NCI-H187 (cell line): Measurements from ENCODE around the gene MYL10.
A peak's percentile ranks its signal among the peaks of the same experiment; 100 is the strongest.
"Not testable (repeated sequence)": the region's sequence is repeated elsewhere in the genome, so short reads cannot be mapped to it uniquely, and the experiment has no call there.

Experiments
- DNase-seq, 2 experiments: peaks; one replicate each; lab custom pipeline; 2025; lab: John Stamatoyannopoulos, UW

Gene MYL10

DNA sequence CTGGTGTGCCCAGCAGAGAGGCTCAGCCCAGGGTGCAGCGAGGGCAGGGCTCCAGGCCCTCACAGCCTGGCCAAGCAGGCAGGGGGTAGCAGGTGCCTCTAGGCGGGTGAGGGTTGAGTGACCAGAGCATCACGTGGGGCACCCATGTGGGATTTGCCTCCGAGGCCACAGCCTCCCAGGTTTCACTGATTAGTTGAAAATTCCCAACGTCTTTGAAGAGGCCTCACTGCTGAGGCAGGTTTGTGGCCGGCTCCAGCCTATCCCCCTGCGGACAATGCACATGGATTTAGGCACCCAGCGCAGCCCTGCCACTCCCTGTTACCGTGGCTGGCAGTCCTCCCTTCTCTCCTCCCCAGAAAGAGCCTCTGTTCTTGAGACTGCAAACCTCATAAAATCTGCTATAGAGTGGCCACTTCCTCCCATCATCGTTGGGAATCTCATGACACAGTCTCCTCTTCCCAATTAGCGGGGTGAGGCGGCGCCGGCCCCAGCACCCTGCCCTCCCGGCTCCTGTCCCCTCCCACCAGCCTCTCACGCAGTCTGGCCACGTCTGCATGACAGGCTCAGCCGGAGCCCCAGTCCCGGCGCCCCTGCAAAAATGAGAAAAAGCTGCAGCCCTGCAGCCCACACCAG, 10.8 kb downstream of the MYL10 start:
- DNase-seq = no peak

DNA sequence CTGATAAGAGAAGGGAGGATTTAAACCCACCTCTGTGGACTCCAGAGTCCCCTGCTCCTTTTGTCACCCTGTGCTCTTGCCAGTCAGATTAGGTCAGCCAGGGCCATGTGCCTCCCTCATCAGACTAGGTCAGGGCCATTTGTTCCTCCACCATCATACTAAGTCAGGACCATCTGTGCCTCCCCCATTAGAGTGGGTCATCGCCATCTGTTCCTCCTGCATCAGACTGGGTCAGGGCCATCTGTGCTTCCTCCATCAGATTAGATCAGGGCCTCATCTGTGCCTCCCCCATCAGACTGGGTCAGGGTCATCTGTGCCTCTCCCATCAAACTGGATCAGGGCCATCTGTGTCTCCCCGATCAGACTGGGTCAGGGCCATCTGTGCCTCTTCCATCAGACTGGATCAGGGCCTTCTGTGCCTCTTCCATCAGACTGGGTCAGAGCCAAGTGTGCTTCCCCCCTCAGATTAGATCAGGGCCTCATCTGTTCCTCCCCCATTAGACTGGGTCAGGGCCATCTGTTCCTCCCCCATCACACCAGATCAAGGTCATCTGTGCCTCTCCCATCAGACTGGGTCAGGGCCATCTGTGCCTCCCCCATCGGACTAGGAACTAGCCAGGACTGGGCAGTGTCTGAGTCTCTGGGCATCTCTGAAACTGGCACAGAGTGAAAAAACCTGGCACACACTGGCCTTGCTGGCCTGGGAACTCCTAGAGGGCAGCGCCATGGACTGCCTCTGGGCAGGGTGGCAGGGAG, 11.5 kb downstream of the MYL10 start:
- no peak for DNase-seq

DNA sequence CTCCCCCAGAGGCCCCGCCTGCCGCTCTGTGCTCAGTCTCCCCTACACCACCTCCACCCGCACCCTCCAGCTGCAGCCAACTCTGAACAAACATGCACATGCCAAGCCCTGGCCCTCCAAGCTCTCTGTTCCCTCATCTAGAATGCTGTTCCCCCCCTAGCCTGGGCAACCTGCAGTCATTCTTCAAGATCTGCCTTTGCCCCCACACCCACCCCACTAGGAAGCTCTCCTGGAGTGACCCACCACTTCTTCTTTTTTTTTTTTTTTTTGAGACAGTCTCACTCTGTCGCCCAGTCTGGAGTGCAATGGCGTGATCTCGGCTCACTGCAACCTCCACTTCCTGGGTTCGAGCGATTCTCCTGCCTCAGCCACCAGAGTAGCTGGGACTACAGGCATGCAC, 13.7 kb downstream of the MYL10 start:
- DNase-seq = no peak

DNA sequence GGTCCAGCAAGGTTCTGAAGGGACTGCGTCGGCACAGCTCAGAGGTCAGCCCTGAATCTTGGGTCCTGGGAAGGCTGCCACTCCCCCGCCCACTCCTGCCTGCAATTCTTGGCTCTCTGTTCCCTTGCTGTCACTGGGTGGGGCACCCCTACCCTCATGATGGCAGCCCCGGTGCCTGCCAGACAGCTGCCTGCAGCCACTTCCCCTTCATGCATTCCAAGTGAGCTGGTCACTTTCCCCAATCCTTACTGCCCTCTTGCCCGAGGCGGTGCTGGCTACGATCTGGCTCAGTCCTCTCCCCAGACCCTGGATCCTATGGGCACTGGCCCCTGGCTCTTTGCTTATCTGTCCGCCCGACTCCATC, 14.2 kb downstream of the MYL10 start:
- DNase-seq = no peak

DNA sequence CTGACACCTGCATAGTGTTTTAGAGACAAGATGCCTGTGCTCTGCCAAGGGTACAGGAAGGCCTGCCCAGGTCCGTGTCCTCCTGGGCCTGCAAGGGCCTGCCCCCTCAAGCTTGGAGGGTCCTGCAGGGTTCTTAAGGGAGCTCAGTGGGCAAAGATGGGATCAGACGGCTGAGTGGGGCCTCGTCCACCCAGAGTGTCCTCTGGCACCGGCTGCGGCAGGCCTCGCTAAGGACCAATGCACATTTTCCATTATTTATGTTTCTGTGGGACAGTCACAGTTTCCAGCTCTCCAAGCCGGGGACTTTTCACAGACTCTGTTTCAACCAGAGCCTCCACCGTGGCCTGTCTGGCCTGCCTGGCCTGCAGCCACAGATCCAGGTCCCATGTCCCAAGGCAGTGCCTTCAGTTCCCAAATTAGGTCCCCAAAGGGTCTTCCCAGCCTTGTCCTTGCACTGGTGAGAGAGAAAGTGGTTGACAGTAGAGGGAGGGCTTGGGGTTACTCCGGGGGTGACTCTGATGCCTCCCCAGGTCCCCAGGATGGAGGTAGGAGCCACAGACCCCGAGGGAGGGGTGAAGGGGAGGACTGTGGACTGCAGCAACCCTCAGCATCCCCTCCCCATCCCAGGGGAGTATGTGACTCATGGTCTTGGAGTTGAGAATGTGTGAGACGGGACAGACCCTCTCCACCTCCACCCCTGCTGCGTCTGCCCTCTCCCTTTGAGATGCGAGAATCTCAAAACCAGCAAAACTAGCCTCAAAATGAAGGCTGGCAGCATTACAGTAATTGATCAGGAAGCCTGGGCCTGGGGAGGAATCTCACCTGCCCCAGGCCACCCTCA, 14.8 kb downstream of the MYL10 start:
- DNase-seq = no peak

DNA sequence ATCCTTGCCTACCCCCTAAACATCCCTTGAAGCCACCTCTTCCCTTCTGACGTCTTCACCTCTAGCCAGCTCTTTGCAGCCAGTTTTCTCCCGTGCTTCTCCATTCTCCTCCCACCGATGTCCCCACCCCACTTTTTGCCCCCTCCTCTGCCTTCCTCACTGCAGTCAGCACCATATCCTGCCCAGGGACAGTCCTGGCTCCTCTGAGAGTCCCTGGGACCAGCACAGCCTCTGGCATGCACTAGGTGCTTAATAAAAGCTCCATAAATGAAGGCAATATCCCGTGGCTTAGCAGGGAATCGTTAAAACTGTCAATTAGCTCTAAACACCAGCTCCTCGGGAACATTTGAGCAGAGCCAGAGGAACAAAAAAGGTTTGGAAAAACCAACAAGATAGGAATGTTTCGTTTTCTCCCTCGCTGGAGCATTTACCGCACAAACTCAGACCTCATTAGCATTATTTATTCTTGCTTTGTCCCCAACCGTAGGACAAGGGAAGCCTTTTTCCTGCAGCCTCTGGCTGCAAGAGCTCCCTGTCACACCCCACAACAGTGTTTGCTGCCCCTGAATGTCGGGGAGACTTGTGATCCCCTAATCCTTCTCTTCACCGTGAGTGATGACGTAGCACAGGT, 16.1 kb downstream of the MYL10 start:
- no peak for DNase-seq

DNA sequence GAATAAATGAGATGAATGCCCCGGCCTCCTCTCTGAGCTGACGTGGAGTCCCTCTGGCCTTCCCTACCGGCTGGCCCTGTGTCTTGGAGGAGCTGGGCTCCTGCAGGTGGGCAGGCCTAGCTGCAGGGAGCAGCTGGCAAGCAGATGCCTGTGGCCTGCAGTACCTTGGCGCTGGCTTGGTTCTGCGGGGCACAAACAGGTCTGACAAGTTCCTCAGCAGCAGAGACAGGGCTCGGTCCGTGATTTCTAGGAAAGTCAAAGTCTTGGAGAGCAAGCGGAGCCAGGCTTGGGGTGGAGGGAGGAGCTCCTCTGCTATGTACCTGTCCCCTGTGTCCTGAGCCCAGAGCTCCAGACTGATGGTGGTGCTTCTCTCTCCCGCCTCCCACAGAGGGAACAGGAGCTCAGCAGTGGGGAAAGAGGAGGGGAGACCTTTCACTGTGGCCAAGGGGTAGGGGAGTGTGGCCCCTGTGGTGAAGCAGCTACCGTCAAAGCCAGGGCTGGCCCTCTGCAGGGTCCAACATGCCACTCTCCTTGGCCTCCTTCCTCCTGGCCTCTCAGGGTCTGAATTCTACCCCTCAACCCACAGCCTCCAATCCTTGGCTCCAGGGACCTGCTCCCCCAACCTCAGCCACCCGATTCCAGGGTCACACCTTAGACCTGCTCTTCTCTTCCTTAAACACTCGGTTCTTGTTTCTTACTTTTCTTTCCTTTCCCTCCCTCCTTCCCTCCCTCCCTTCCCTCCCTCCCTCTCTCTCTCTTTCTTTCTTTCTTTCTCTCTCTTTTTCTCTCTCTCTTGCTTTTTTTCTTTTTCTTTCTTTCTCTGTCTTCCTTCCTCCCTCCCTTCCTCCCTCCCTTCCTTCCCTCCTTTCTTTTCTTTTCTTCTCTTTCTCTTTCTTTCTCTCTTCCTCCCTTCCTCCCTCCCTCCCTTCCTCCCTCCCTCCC, 20.1 kb downstream of the MYL10 start:
- DNase-seq = no peak

DNA sequence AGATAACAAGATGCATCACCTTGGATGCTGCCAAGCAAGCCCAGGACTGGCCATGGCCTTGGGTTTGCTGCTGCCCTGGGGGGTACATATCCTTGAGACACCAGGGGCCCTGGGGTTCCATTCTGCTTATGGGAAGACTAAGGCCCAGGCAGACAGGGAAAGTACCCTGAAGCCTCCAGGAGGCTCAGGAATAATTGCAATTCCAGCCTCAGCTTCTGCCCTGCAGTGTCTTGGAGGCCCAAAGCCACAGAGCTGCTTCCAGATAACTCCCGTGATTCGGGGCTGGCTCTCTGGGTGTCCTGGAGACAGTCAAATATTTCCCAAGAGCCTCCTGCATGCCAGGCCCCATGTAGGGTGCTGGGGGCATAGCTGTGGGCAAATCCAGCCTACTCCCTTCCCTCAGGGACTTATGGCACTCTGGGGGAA, 22.6 kb downstream of the MYL10 start:
- no peak for DNase-seq

DNA sequence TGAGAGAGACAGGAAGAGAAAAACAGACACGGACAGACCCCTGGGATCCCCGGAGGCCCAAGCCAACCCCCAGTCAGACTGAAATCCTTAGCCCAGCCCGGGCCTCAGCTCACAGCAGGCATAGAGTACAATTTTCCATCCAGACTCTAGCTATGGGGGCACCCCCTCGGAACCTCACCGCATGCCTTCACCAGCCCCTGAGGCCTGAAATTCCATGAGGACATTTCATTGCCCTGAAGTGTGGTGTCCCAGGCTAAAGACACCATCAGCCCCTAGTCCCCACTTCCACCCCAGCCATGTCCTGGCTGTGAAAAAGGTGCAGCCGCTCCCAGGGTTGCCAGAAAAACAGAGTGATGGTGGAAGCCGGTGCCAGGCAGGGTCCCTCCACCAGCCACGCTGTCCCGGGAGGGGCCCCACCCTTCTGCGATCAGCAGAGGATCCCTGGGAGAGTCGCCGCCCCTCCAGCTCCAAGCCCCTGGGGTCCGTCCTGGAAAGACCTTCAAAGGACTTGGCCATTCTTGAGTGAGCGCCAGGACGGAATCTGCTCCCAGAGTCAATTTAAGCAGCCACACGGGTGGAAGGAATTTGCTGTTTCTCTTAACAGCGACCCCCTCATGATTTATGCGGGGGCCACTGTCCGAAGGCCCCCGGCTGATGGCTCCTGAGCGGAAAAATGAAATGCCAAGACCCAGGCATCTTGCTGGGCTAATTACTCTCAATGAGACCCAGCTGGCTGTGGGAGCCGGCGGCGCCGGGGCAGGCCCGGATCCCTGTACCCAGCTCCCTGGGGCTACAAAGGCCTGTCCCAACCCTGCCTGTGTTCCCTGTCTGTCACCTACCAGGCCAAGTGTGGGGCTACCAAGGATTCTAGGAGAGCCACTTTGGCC, 23.2 kb downstream of the MYL10 start:
- no peak for DNase-seq

DNA sequence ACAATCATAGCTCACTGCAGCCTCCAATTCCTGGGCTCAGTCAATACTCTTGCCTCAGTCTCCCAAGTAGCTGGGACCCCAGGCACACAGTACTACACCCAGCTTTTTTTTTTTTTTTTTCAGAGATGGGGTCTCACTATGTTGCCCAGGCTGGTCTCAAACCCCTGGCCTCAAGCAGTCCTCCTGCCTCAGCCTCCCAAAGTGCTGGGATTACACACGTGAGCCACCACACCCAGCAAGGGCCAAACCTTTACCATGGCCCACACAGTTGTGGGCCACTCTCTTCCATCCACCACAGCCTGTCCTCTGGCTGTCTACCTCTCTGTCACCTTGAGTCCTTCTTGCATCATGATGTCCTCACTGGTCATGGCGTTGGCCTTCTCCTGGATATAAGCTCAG, 24.2 kb downstream of the MYL10 start:
- not testable (repeated sequence) for DNase-seq

DNA sequence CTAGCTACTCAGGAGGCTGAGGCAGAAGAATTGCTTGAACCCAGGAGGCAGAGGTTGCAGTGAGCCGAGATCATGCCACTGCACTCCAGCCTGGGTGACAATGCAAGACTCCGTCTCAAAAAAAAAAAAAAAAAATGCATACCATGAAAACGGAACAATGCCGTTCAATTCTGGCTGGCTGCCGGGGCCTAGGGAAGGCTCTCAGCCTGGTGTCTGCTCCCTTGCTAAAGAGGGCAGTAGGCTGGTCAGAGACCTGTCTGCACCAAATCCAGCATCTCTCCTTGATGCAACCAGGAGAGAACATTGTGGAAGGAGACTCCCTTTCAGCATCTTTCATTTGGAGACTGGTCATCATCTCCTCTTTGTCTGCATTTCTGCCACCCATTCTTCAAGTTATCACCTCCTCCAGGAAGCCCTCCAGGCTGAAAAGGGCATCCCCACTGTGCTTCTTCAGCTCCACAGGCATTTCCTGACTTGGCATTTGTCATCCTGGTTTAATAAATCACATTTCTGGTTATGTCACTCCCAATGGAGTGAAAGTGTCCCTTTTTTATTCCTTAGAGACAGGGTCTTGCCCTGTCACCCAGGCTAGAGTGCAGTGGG, 24.7 kb downstream of the MYL10 start:
- no peak for DNase-seq

DNA sequence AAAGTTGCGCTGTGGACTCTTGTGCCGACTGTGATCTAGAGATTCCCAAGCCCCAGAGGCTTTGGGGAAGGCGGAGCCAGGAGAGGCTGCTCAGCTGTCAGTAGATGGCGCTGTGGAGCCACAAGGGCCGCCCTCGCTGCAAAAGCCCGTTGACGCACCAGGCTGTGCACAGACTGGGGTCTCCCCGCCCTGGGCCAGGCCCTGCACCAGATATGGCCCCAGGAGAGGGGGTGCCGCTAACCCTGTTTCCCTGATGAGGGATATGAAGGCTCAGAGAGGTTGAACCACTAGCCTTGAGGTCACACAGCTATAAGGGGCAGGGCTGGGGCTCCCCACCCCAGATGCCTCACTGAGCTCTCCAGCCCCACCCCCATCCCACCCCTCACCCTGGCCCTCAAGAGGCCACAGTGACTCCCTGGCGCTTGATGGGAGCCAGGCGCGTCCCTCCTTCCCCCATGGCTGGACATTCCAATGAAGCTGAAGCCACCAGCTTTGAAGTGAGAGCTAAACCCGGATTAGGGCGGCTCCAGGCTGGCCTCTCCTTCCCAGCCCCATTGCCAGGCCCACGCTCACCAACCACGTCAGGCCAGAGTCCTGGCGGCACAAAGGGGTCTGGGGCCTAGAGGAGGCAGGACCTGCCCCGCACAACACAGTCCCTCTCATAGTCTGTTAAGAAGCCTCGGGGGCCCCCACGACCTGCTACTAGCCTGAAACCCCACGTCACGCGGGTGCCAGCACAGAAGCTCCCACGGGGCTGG, 26.4 kb downstream of the MYL10 start:
- DNase-seq = peak; percentile 7 to 26

DNA sequence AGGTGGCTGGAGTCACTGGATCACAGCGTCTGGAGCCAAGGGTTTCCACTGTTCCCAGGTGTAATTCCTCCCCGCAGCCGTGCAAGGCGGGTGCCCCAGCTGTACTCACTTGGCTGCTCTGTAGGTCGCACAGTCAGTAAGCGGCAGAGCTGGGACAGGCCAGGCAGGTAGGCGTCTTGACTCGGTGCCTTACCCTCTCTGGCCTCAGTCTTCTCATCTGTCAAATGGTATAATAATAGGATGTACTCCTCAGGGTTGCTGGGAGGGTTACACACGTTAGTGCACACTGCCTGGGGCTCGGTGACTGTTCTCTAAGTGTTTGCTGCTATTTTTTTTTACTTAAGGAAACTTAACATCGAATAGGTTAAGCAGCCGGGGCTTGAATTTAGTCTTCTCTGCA, 27.0 kb downstream of the MYL10 start:
- no peak for DNase-seq

DNA sequence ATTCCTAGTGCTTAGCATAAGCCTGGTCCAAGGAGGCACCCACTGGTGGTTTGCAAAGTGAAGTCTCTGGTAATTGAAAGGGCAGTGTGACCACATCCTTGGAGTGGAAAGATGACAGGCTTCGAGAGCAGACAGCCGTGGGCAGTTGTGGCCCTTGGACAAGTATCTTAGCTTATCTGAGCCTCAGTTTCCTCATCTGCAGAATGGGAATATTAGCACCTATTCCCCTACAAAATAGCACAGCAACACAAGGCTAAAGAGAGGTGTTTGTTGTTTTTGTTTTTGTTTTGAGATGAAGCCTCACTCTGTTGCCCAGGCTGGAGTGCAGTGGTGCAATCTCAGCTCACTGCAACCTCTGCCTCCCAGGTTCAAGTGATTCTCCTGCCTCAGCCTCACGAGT, 29.3 kb downstream of the MYL10 start:
- no peak for DNase-seq

DNA sequence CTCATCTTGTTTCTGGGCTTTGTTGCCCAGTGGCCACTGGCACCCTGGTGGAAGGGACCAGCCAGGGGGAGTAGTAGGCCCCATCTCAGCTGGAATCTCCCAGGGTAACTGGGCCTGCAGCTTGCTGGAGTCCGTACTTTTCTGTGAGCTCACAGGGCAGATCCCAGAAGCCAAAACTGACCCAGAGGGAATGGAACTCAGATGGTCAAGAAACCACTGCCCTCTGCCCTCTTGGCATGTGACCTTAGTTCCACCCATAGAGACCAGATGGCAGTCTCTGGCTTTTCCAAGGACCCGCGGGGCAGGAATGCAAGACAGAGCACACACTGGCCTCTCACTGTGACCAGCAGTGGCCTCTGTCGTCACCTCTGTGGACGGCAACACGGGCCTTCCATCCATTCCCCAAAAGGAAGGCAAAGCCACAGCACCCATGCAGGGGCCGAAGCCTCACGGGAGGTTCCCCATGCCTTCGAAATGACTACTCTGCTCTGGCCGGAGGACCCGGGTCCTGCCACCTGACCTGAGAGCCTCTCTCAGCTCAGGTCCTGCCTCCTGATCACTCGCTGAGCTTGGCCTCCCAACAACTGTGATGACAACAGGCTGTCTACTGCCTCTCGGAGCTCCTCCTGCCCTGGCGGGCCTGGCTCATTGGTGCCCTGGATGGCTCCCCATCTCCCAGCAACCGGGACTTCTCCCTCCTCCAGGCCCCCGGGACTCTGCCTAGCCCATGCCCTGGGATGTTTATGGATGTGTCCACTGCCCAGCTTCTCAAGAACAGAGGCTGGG, 29.9 kb downstream of the MYL10 start:
- DNase-seq = no peak

DNA sequence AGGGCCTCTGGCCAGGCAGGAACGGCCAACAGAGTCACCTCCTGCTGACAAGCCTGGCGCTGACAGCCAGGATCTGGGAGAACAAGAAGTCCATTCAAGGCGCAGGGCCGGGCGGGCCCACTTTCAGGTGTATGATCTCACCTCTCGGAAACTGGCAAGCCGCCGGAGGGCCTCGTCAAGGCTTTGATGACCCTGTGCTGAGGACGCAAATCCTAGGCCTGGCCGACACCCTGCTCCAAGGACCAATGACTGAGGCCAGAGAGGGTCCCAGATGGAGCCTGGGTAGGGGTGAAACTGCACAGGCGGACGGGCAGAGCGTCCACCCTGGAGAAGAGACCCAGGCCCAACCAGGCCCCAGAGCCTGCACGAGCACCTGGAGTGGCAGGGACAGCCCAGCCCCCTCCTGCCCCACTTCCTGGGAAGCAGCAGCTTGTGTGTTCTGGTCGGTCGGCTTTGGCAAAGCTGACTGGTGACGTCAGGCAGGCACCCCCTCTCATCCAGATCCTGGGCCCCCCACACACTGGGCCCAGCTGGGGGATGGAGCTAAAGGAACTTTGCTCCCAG, 30.6 kb downstream of the MYL10 start:
- no peak for DNase-seq

DNA sequence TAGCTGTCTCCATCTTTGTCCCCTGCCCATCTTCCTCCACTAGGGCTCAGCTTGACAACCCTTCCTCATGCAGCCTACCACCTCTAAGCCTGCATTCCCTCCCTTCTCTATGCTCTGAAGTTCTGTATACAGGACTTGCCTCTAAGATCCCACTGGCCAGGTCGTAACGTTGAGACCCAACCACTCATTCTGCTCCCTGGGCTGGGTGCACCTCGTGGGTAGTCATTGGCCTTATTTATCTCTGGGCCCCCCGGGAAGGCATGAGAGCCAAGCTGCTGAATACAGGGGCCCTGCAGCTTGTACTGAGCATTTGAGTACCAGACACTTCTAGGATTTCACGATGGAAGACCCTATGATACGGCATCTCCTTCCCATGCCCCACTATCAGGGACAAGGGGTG, 31.2 kb downstream of the MYL10 start:
- DNase-seq = no peak

DNA sequence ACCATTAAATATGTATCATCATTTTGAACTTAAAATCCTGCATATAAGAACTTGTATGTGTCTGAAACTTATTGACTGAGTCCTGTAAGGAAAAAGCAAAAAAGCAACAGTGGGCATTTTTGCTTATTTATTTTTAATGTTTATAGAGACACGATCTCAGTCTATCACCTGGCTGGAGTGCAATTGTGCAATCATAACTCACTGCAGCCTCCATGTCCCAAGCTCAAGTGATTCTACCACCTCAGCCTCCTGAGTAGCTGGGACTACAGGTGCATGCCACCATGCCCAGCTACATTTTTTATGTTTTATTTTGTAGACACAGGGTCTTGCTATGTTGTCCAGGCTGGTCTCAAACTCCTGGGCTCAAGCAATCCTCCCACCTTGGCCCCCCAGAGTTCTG, 32.2 kb downstream of the MYL10 start:
- no peak for DNase-seq
